ENCODE data around the gene TGFBI. TPM values are rescaled to one million over a fixed set of nuclear protein-coding genes. Genes with fewer than 3 reads are reported as not detected.

TGFBI gene
- total and polyA plus RNA-seq, 2 donors from 2014 or later = 36.4 to 78.5 TPM

GRCh38 chr5:135991429-135991828 is 37.4 kb upstream of the TGFBI start:
- DNase-seq (no peak), FAIRE-seq (no peak)
- H3K27ac ChIP-seq (ENCODE audit: low read depth in 2 of 2, low read length in 2 of 2) = no peak overlapping the region
- peaks cover 0 to 3% (median 0%) of the 10 kb centered on the region in 3 donors for H3K4me1 ChIP-seq (ENCODE audit: control insufficient read depth in 2 of 3, insufficient read depth in 2 of 3, low read depth in 1 of 3, low read length in 3 of 3)
- TF ChIP-seq CTCF (IDR thresholded peaks at IDR 0.05; ENCODE audit: borderline replicate concordance, extremely low read depth, insufficient read depth) = no peak
- H3K9ac ChIP-seq (ENCODE audit: low read length in 3 of 3) = no peak overlapping the region
- H3K36me3 ChIP-seq (ENCODE audit: control insufficient read depth in 2 of 3, insufficient read depth in 3 of 3, low read length in 3 of 3) = no peaks in the 10 kb centered on the region
- no peaks in the 10 kb centered on the region for H3K9me3 ChIP-seq (ENCODE audit: control insufficient read depth in 2 of 3, insufficient read depth in 1 of 3, low read length in 3 of 3)
- no peak overlapping the region for H3K4me3 ChIP-seq (ENCODE audit: low read length in 3 of 3)
- intact Hi-C loops (cut with DNase I) = no loop called here
- H3K27me3 ChIP-seq (ENCODE audit: control insufficient read depth, insufficient read depth, low read length) = no peaks in the 10 kb centered on the region

DNA sequence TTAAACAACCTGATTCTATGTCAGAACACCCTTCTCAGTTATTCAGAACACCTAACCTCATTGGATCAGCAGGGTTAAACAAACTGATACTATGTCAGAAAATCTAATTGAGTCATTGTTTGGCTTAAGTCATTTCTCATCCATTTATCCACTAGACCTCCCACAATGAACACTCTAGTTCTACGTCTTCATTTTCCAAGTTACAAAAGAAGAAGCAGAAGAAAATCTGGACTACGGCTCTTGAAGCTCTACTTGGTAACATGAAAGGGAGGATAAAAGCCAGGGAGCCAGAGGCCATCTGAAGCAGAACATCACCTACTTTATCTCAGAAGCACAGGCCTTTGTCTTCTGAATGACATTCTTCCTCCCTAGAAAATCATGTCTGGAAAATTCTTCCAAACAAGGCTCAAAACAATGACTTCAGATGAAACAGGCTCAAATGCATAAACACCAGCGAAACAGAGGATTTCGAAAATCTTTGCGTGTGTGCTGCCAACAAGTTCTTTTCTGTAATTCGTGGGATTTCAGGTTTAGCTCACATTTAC is 35.4 kb upstream of the TGFBI start:
- H3K9me3 ChIP-seq (ENCODE audit: control insufficient read depth in 2 of 3, insufficient read depth in 1 of 3, low read length in 3 of 3) = no peaks in the 10 kb centered on the region
- no peaks in the 10 kb centered on the region for H3K27me3 ChIP-seq (ENCODE audit: control insufficient read depth, insufficient read depth, low read length)
- DNase-seq = no peak
- no peak for FAIRE-seq
- no peak overlapping the region for H3K4me3 ChIP-seq (ENCODE audit: low read length in 3 of 3)
- H3K4me1 ChIP-seq (ENCODE audit: control insufficient read depth in 2 of 3, insufficient read depth in 2 of 3, low read depth in 1 of 3, low read length in 3 of 3) = peaks cover 0 to 3% (median 0%) of the 10 kb centered on the region in 3 donors
- no peak overlapping the region for H3K27ac ChIP-seq (ENCODE audit: low read depth in 2 of 2, low read length in 2 of 2)
- no peaks in the 10 kb centered on the region for H3K36me3 ChIP-seq (ENCODE audit: control insufficient read depth in 2 of 3, insufficient read depth in 3 of 3, low read length in 3 of 3)
- intact Hi-C loops (cut with DNase I) = no loop called here
- no peak overlapping the region for H3K9ac ChIP-seq (ENCODE audit: low read length in 3 of 3)
- no peak for TF ChIP-seq CTCF (IDR thresholded peaks at IDR 0.05; ENCODE audit: borderline replicate concordance, extremely low read depth, insufficient read depth)

DNA sequence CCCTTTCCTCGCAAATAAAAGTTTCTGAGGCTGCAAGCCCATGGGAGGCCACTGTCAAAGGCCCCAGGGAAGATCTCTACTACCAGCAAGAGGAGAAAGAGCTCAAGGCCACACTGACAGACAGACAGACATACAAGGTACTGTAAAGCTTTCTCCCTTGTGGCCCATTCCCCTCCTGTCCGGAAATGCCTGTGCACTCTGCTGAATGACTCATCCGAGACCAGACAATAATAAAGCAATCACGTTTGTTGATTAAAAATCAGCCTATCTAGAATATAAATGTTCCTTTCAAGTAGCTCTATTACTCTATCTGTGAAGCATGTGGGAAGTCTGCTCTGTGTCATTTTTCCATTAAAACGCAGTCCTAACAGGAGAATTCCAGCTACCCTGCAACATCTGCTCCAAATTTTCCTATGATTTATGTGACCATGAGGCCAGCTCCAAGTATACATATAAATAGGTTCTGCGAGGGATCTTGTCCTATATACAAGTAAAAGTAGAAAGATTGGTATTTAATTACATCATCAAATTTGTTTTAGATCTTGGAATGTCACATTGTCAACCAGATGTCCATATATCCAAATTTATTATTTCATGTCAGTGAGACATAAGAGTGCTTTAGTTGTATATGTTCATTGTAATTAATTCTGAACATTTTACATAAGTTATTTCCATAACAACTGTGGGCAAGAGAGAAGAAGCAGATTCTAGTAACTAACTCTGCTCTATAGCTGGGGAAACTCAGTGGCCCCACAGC is 34.7 kb upstream of the TGFBI start:
- Histone ChIP-seq H3K27ac (ENCODE audit: low read depth in 2 of 2, low read length in 2 of 2) (no peak overlapping the region), H3K9me3 (ENCODE audit: control insufficient read depth in 2 of 3, insufficient read depth in 1 of 3, low read length in 3 of 3) (no peaks in the 10 kb centered on the region), H3K27me3 (ENCODE audit: control insufficient read depth, insufficient read depth, low read length) (no peaks in the 10 kb centered on the region), H3K9ac (ENCODE audit: low read length in 3 of 3) (no peak overlapping the region), H3K4me3 (ENCODE audit: low read length in 3 of 3) (no peak overlapping the region), H3K36me3 (ENCODE audit: control insufficient read depth in 2 of 3, insufficient read depth in 3 of 3, low read length in 3 of 3) (no peaks in the 10 kb centered on the region), H3K4me1 (ENCODE audit: control insufficient read depth in 2 of 3, insufficient read depth in 2 of 3, low read depth in 1 of 3, low read length in 3 of 3) (peaks cover 0 to 3% (median 0%) of the 10 kb centered on the region in 3 donors)
- intact Hi-C loops (cut with DNase I) = no loop called here
- no peak for TF ChIP-seq CTCF (IDR thresholded peaks at IDR 0.05; ENCODE audit: borderline replicate concordance, extremely low read depth, insufficient read depth)
- no peak for FAIRE-seq
- DNase-seq = peak in 3 of 5 donors; percentile 24 to 89 (median 69)
